Osteoblast (primary cell): Measurements from ENCODE around the gene NEDD4L. TPM values are rescaled to one million over a fixed set of nuclear protein-coding genes. Genes with fewer than 3 reads are reported as not detected.

ENCODE experiments used
- DNase-seq: peaks from one replicate; pipeline ENCODE4 v3.0.0; 2011; ENCODE audit warnings: low spot score, mixed read lengths; ENCODE audit not compliant: insufficient read length; ENCODE audit errors: missing footprints
- H2AFZ ChIP-seq: 2 replicates; pipeline ENCODE4 v1.6.0; 2011; ENCODE audit warnings: mild to moderate bottlenecking, low read length
- H3K27ac ChIP-seq: 2 replicates; pipeline ENCODE4 v1.5.1; 2011; ENCODE audit warnings: mild to moderate bottlenecking, low read depth, low read length, moderate library complexity
- H3K27me3 ChIP-seq: 2 replicates; pipeline ENCODE4 v1.6.0; 2012; ENCODE audit warnings: mild to moderate bottlenecking, control low read depth, inconsistent platforms, low read length, moderate library complexity; ENCODE audit not compliant: insufficient read depth
- H3K36me3 ChIP-seq: 2 replicates; pipeline ENCODE4 v1.5.1; 2011; ENCODE audit warnings: mild to moderate bottlenecking, low read length, control low read depth, moderate library complexity; ENCODE audit not compliant: insufficient read depth
- H3K4me1 ChIP-seq: 2 replicates; pipeline ENCODE4 v1.5.1; 2011; ENCODE audit warnings: mild to moderate bottlenecking, low read length, control low read depth, moderate library complexity; ENCODE audit not compliant: insufficient read depth
- H3K4me2 ChIP-seq: 2 replicates; pipeline ENCODE4 v1.6.0; 2011; ENCODE audit warnings: mild to moderate bottlenecking, low read length; ENCODE audit not compliant: insufficient read depth
- H3K4me3 ChIP-seq: fragments of 200-600 bp; sonication (generic); 3 replicates; pipeline ENCODE4 v1.5.1; 2012; ENCODE audit warnings: mild to moderate bottlenecking, low read length, inconsistent platforms; ENCODE audit not compliant: insufficient read depth
- H3K79me2 ChIP-seq: 2 replicates; pipeline ENCODE4 v1.6.0; 2012; ENCODE audit warnings: mild to moderate bottlenecking, low read length, control low read depth, inconsistent platforms; ENCODE audit not compliant: insufficient read depth
- H3K9me3 ChIP-seq: 2 replicates; pipeline ENCODE4 v1.5.1; 2011; ENCODE audit warnings: low read depth, low read length, control low read depth
- H4K20me1 ChIP-seq: 2 replicates; pipeline ENCODE4 v1.6.0; 2012; ENCODE audit warnings: mild to moderate bottlenecking, low read length, control low read depth; ENCODE audit not compliant: insufficient read depth
- CTCF ChIP-seq: IDR thresholded peaks from 2 replicates; pipeline ENCODE4 v1.5.1; 2011; ENCODE audit warnings: mild to moderate bottlenecking, low read depth, low read length, moderate library complexity; ENCODE audit errors: extremely low read depth
- total RNA-seq: library from RNA; depleted of rRNA; stranded (reverse); fragments of >200 nt; gene quantifications from 2 replicates; pipeline ENCODE4 v1.2.3, GENCODE V29; 2012

Gene NEDD4L
- total RNA-seq, 1 donor = 30.0 TPM

GRCh38 chr18:58362027-58362575 lies 318.1 kb downstream of the NEDD4L start:
- Histone ChIP-seq H3K27ac (peak overlapping the region; percentile 98), H4K20me1 (no peaks in the 10 kb centered on the region), H3K4me1 (peaks cover 66% of the 10 kb centered on the region), H2AFZ (peak overlapping the region; percentile 37), H3K27me3 (no peaks in the 10 kb centered on the region), H3K9me3 (no peaks in the 10 kb centered on the region), H3K4me3 (peak overlapping the region; percentile 41), H3K79me2 (no peaks in the 10 kb centered on the region), H3K4me2 (peak overlapping the region; percentile 77), H3K36me3 (peaks cover 3% of the 10 kb centered on the region)
- no peak for TF ChIP-seq CTCF
- DNase-seq = peak; percentile 86

- no peaks in the 10 kb centered on the region for H3K79me2 ChIP-seq
- no peak for DNase-seq
- peaks cover 66% of the 10 kb centered on the region for H3K4me1 ChIP-seq
- peak overlapping the region; percentile 98 for H3K27ac ChIP-seq
- no peak overlapping the region for H3K4me3 ChIP-seq
- H3K36me3 ChIP-seq = peaks cover 3% of the 10 kb centered on the region
- no peaks in the 10 kb centered on the region for H3K9me3 ChIP-seq
- H3K4me2 ChIP-seq = peak overlapping the region; percentile 77
- no peaks in the 10 kb centered on the region for H3K27me3 ChIP-seq
- no peak overlapping the region for H2AFZ ChIP-seq
- TF ChIP-seq CTCF = no peak
- no peaks in the 10 kb centered on the region for H4K20me1 ChIP-seq
Measured at GRCh38 chr18:58362829-58363271, 318.8 kb downstream of the NEDD4L start.

DNA sequence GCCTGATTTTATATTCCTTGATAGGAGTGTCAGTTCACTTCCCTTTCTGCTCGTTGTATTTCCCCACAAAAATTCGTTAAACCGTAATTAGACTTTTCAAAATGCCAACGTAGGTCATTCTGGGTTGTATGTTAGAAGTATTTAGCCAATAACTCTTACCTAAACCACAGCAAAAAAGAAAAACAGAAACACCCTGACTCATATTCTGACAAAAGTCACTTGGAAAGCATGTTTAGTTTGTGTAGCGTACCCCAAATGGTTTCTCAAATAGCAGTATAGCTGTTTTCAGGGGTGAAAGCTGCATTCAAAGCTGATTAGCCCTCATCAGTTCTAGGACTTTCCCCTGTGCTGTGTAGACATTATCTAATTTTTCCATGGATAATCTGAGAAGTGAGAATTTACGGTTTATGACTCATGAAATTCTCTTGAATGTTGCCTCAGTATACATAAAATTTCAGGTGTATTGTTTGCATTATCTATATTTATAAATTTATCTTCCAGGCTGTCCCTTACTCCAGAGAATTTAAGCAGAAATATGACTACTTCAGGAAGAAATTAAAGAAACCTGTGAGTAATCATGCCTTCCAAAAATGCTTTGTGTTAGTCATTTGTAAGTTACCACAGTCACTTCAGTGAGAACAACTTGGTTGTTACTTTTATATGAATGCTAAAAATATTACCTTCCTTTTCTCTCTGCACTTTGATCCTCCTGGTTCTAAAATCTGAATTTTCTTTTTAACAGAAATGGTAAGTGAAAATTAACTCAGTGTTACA lies 319.9 kb downstream of the NEDD4L start:
- H3K9me3 ChIP-seq = no peaks in the 10 kb centered on the region
- DNase-seq = no peak
- no peaks in the 10 kb centered on the region for H4K20me1 ChIP-seq
- H3K36me3 ChIP-seq = peaks cover 3% of the 10 kb centered on the region
- H3K4me2 ChIP-seq = peak overlapping the region; percentile 74
- H3K27me3 ChIP-seq = no peaks in the 10 kb centered on the region
- no peaks in the 10 kb centered on the region for H3K79me2 ChIP-seq
- H3K27ac ChIP-seq = peak overlapping the region; percentile 98
- no peak overlapping the region for H2AFZ ChIP-seq
- H3K4me1 ChIP-seq = peaks cover 63% of the 10 kb centered on the region
- H3K4me3 ChIP-seq = no peak overlapping the region
- TF ChIP-seq CTCF = no peak

DNA sequence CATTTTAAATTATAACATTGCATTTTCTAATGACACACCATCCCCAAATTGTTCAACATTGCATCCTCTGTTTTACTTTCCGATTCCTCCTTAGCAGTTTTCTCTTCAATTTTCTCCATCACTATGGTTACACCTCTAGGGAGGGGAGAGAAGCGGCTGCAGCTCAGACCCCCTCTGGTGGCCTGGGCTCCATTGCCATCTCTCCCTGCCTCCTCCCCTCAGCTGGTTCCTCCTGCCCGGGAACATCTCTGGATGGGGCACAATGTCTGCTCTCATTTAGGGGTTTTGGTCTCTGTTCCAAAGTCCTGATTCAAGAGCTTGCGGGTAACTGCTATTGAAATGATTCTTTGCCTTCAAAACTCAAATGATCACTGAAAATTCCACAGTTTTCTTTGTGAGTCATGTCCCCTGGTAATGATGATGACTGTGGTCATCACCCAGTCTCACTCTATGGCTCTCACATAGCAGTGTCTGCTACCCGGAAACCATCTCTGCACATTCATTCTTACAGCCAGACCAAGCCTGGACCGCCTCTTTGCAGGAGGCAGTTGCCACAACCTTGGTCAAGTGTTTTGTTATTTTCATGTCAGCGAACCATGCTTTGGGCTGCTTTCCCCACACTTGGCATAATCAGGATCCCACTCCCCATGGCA lies 321.0 kb downstream of the NEDD4L start:
- peaks cover 3% of the 10 kb centered on the region for H3K36me3 ChIP-seq
- peak overlapping the region; percentile 98 for H3K27ac ChIP-seq
- H3K4me3 ChIP-seq = peak overlapping the region; percentile 32

More for the DNA sequence above, 321.0 kb downstream of the NEDD4L start:
- Histone ChIP-seq H3K27me3 (no peaks in the 10 kb centered on the region), H4K20me1 (no peaks in the 10 kb centered on the region), H3K4me2 (peak overlapping the region; percentile 74), H3K9me3 (no peaks in the 10 kb centered on the region), H3K79me2 (no peaks in the 10 kb centered on the region), H2AFZ (peak overlapping the region; percentile 24), H3K4me1 (peaks cover 52% of the 10 kb centered on the region)
- peak; percentile 76 for DNase-seq
- no peak for TF ChIP-seq CTCF
